GM04503 (cell line): ENCODE data around the gene LINGO4.

ENCODE experiments used
- DNase-seq: peaks from one replicate; pipeline ENCODE4 v3.0.0-alpha.2; 2012; ENCODE audit warnings: low read depth

LINGO4 gene

DNA sequence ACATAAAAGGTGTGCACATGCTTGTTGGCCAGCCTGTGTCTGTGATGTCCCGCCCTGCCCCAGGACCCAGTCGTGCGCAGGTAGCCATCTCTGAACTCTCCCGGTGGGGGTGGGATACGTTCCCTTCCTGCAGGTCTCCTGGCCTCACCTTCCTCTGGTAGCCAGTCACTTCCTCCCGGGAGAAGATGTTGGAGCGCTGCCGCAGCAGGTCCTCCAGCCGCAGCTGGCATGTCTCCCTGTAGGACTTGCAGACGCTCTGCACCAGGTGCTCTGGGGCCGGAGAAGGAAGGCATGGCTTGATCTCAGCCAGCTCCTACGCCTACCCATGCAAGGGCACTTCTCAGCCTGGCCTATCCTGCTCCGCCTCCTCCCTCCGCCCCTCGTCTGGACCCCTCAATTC lies 9.2 kb upstream of the LINGO4 start:
- no peak for DNase-seq

DNA sequence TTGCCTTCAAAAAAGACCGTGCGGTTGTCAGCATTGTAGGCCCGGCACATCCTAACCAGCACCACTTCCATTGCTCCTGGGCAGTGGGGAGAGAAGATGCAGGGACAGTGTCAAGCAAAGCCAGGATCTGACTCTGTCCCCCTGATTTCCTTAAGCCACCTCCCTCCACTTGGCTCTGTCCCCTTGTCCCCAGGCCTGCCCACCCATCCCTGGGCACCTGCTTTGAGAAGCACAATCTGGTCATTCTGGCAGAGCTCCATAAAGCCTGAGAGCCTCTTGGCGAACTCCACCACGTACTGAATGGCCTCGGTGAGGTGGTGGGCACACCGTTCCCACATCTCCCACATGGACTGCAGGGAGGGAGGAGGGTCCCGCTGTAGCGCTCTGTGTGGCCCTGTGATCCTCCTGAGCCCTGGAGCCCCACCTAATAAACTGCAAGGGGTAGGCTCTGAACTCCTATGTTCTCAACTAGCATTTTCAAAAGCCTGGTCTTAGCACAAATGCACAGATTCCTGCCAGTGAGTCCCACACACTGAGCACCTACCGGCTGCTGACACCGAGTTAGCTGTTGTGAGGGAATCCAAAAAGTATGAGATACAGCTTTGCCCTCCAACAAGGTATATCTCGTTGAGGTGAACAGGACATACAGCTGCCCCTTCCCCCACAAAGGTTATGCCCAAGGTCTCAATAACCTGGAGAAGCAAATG lies 8.2 kb upstream of the LINGO4 start:
- no peak for DNase-seq

DNA sequence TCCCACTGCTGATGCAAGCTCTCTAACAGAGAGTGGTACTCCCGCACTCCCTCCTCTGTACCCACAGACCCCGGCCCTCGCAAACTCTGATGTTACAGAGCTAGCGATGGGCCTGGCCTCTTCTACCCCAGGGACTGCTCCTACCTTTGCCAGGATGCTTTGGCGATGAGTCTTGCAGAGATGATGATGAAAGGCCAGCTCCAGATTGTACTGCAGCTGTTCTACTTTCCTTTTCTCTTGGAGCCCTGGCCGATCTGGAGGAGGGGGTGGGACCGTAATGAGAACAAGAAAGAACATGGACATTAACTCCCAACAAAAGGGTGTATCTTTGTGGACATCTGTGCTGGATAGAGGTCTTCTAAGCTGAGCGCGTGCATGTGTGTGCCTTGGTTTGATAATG lies 6.0 kb upstream of the LINGO4 start:
- no peak for DNase-seq

DNA sequence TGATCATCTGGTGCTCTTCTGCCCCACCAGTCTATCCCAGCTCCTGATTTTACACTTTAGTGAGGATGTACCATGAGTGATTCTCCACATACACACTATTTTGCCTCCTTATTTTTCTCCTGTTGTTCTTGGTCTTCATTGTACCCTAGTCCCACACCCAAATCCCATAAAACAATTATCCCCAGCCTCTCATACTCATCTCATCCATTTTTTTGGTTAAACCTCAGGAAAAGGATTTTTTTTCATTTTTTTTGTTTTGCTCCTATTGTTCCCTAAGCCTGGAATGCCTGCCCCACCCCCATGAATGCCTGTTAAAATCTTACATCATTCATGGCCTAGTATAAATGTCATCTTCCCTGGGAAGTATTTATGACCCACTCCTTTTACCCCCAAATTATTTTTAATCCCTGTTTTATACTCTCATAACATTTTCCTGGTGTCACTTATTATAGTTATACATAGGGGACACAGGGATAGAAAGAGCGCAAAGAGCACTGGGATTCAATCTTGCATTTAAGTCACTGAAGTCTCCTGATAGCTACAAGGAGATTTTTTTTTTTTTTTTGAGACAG lies 4.9 kb upstream of the LINGO4 start:
- DNase-seq: no peak

DNA sequence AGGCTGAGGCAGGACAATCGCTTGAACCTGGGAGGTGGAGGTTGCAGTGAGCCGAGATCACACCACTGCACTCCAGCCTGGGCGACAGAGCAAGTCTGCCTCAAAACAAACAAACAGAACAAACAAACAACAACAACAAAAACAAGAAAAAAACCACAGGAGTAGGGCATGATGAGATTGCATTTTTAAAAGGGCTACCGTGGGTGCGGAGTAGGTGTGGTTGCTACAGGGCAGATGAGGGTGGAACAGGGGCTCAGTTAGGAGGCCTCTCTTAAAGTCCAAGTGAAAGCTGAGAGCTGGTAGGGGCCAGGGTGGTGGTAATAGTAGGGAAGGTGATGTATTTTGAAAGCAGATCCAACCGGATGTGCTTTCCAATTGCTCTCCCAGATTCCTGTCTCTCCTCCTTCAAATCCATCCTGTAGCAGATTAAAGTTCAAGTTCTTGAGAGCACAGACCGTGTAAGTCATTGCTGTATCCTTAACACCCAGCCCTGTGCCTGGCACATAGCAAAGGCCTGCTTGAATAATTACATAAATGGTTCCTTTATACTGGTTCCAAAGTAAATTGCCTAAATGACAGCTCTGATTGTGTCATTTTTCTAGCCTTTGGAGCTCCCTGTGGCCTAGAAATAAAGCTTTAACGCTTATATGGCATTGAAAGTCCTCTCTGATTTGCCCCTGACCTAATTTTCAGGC lies 4.2 kb upstream of the LINGO4 start:
- no peak for DNase-seq

DNA sequence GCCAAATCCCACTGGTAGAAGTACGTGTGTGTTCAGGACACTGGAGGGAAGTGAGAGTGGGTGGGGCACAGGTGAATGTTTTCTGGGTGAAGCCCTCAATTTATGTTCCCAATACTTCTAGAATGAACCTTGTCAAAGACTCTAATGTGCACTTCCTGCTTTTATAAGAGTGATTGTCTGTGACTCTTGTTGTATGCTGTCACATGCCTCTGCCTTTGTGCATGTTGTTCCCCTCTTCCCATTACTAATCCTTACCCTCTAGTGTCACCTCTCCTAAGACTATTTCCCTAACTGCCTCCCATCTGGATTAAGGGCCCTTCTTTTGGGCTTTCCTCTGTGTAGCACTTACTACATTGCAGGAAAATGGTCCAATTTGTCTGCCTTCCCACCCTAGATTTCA lies 2.5 kb upstream of the LINGO4 start:
- DNase-seq: no peak

DNA sequence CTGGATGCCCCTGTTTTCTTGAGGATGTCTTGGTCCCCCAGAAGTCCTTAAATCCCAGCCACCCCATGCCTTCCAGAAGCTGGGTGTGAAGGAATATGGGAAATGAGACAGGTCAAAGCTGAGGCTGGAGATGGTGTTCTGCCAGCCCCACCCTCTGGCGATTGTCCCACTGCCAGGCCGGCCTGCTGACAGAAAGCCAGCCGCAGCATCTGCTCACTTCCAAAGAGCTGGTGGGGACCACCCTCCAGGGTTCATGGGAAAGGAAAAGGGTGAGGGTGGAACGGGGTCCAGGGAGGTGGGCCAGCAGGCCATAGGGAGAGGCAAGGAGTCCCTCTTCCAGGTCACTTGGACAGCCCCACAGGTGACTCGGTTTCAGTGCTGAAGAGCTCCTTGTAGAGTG lies 1.9 kb upstream of the LINGO4 start:
- DNase-seq: no peak

DNA sequence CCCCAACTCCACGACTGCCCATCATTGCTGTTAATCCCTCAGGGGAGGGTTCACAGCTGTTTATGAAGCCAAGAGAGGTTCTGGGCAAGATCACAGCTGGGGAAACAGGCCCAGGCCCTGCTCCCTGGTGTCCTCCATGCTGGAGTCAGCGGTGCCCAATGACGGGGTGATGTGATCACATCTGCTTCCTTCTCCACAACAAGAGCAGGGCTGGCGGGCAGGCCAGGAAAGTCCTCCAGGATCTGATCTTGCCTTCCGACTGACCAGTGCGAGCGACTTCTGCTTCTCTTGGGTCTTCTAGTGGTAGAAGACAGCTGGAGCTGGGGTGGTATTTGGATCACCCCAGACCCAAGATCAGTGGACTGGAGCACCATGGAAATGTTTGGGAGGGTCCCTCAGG lies 951 bp upstream of the LINGO4 start:
- DNase-seq: no peak

DNA sequence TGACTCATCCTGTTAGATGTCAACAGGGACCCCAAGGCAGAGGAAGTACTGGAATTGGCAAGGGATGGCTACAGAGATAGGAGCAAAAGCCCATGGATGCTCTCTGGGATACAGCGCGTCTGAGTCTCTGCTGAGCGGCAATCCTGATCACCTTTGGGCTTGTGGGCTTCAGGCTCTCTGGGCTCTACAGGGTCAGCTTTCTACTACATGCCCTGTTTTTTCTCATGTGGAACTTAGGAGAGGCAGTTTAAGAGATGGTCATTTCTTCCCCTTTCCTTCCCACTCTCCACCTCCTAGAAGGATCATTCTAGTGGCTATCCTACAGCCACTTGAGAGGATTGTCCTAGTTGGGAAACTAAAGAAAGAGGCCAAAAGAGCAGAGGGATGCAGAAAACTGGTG lies 1.3 kb downstream of the LINGO4 start:
- no peak for DNase-seq

DNA sequence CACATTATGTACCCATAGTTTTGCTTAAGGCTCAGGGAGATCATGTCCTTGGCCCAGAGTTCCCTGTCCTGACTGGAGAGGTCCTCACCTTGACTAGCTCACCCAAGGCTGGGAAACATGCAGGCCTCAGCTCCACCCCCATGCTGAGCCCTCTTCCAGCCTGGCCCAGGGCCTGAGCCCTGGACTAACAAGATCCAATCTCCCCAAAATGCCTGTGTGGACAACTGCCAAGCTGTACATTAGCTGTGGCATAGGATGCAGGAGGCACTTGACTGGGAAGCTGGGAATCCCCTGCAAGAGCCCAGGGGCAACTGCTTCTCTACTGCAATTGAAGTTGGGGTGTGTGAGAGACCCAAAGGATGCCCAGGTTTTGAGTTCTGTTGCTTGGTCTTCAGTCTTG lies 2.1 kb downstream of the LINGO4 start:
- DNase-seq: no peak

DNA sequence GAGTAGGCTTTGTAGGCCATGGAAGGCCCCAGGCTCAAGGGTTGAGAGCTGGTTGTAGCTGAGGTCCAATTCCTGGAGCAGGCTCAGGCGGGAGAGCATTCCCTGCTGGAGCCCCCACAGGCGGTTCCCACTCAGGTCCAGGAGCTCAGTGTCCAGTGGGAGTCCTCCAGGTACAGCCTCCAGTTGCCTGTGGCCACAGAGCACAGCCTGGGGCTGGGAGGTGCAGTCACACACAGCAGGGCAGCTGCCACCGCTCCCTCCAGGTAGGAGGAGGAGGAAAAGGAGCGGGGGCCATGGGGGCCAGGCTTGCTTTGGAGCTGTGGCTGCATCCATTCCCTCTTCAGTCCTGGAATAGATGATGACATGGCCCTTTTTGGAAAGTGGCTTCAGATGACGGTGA lies 2.8 kb downstream of the LINGO4 start:
- no peak for DNase-seq

DNA sequence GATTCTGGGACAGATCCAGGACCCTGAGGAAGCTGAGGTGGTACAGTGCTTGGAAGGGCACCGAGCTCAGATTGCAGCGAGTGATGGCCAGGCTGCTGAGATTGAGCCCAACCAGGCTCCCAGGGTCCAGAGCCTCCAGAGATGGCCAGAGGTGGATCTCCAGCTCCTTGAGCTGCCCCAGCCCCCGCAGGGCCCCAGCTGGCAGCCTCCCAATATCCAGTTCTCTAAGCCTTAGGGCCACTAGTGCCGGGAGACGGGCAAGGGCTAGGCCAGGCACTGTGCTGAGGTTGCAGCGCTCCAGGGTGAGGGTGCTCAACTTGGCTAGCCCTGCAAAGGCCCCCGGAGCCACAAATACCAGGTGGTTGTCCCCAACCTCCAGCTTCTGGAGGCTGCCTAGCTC lies 3.4 kb downstream of the LINGO4 start:
- no peak for DNase-seq

DNA sequence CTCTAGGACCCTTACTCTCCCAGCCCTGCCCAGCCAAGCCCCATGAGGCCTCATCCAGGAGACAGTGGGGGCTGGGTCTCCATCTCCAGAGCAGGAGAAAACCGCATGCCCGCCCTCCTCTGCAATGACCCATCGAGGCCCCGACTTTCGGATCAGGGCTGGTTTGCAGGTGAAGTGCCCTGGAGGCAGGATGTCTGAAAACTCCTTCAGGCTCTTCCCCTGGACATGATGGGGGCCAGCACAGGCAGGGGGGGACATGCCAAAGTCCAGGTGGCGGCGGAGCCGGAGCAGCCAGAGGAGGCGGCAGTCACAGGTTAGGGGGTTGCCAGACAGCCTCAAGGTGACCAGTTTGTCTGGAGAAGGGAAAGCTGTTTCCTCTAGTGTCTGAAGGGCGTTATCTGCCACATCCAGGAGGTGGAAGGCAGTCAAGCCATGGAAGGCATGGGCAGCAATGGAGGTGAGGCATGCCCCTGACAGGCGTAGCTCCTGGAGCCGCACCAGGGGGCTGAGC lies 3.9 kb downstream of the LINGO4 start:
- no peak for DNase-seq

DNA sequence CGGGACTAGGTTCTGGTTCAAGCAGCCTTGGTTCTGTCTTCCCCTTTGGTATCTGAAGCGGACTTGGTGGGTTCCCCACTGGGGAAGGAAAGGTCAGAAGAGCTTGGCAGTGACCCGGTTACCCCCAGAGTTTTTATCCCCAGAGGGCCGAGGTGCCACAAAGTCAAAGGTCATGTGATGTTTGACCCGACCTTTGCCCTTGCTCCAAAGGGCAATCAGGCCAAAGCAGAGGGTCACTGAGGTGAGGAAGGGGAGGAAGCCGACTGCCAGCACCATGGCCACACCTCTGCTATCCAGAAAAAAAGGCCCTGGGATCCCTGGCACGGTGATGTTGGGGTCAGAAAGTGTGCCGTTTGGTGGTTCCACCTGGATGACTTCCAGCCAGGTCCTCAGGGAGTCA lies 4.4 kb downstream of the LINGO4 start:
- no peak for DNase-seq

DNA sequence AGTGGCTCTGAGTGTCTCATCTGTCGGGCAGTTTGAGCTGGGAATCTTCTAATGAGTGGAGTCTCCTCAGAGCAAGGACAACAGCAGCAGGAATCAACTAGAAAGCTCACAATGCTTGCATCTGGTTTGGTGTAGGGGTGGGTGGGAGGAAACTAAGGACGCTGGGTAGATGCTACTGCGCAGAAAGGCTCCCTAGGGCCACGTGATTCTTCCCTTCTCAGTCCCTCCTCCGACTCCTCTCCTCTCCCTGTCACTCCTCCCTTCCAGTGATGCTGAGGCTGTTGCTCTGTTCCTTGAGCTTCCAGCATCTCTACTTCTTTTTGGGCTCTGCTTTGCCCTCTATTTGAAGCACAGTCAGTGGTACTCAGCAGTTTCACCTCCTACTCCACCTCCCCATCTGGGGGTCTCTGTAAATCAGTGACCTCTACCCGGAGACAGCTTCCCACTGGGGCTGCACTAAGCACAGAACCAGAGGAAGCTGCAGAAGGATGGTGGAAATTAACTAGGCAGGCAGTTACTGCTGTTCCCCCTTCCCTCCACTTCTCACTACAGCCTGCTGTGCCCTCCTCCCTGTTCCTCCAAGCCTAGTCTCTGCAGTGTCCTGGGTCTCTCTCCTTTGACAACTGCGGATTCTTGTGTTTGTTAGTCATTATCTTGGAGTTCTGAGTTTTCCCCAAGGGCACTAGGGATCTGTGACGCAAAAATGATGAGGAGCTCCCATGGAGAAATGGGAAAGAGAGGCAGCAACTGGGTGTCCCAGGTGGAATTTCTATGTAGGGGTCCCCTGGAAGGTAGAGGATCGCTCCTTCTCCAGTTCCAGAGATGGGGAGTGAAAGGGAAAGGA lies 5.8 kb downstream of the LINGO4 start:
- no peak for DNase-seq

DNA sequence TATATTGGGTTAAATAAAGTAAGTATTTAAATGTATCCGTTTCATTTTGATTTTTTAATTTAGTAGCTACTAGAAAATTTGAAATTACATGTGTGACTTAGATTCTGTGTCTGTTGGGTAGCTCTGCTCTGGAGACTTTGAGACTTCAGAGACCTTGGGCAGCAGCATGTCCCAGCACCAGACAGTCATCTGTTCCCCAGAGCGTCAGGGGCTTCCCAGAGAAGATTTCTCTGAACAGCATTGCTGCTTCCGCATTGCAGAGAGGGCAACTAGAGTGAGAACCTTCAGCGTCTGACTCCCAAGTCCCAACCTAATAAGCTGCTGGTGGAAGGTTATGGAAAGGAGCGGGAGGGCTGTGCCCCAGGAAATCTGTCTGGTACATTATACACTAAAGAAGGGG lies 6.6 kb downstream of the LINGO4 start:
- no peak for DNase-seq

DNA sequence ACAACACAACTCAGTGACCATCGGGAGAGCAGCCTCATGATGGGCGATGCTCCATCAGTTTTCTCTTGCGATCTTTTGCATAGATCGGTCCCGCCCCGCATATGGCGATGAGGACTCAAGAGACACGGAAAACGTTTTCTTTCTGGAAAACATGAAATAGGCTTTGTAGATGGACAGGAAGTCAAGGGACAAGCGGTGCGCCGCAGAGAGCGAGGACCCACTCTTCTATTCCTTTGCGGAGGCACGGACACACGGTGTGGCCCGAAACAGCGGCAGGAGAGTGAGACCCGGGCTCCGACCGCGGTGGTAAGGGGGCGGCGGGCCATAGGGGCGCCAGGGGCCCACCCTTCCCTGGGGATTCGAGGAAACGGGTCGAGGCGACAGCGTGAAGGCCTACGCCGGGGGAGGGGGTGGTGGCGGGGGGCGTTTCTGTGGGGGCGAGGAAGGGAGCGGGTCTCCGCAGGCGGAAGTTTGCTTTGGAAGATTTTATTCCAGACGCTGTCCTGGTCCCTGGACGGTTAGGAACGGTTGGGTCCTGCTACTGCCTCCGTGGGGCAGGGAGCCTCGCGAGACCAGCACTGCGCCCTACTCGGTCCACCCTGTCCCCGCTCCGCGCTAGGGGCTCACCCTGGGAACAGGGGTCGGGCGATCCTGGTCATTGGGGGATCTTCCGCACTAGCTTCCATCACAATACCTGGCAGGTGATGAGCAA lies 14.1 kb downstream of the LINGO4 start:
- no peak for DNase-seq

DNA sequence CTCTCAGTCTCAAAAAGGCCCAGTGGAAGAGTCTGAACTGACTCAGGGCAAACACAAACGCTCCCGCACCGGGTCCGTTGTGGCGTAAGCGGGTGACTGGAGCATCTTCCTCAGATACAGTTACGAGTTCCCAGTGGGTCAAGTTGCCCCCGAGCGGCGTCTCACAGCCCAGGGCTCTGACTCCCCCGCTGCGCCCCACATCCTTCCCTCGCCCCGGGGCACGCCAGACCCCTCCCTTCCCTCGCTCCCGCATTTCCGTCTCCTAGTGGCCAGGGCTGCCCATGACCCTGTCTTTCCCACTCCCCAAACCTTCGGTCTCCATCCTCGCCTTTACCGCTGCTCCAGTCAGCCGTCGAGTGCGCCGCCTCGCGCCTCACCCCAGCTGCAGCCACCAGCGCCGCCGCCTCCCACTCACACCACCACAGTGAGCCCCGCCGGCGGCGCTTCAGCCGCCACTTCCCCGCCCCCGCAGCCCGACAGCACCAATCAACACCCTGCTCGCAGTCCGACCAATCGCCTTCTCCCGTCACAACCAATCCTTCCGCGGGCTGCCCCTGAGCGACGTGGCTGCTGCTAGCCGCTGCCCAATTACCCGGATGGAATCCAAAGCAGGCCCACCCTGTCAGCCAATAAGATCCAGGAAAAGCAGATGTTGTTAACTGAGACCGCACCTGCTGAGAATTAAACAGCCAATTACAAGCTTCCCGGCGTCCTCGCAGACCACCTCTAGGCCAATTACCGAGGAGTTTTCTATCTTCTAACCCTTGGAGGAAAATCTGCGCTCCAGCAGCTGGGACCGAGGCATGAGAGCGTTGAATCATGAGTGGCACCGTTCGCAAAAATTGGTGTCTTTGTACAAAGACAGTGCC lies 14.9 kb downstream of the LINGO4 start, which contains the start of gene TDRKH:
Gene TDRKH, minus strand, starts transcription at position 430 of the 869 bp plus-strand sequence. CDS start 7,478 bp downstream, outside the sequence.
- DNase-seq: peak; percentile 98

DNA sequence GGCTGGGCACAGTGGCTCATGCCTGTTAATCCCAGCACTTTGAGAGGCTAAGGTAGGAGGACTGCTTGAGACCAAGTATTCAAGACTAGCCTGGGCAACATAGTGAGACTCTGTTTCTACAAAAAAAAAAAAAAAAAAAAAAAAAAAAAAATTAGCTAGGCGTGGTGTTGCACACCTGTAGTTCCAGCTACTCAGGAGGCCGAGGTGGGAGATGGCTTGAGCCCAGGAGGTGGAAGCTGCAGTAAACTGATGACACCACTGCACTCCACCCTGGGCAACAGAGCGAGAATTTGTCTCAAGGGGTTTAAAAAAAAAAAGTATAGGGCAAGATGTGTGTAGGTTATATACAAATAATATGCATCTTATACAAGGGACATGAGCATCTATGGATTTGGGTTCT lies 17.5 kb downstream of the LINGO4 start:
- DNase-seq: no peak

DNA sequence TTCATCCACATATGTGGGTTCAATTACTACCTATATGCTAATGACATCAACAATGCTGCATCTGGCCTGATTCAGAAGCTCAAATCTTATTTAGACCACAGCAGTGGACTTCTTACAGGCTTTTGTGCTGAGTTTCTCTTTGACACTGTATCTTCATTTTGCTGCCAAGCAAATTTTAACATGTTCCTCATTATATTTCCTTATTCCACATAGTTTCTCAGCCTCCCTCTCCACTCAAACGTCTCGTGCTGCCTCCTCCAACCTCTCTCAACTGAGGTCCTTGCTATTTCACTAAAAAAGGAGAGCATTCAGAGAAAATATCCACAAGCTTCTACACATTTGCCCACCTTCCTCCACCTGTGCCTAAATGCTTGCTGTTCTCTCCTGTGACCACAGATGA lies 21.4 kb downstream of the LINGO4 start:
- DNase-seq: no peak

DNA sequence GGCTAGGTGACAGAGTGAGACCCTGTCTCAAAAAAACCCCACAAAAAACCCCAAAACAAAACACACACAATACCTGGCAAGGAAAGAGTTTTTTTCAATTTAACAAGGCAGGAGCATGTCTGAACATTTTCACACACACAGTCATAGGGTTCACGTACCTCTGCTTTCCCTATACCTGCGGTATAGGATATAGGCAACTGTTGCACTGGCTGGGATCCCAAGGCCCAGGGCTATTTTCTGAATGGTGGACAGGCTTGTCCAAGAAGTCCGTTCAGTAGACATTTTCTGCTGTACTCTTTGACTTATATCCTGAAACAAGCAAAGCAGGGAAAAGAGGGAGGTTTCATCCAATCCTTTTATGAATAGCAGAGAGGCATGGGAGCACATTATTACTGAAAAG lies 22.5 kb downstream of the LINGO4 start:
- no peak for DNase-seq
